Fibroblast of mammary gland (primary cell): ENCODE data around the gene HOATZ.

Experiments used
- DNase-seq: peaks from one replicate; pipeline ENCODE4 v3.0.0-alpha.2; 2010; ENCODE audit warnings: low read depth
- H3K4me3 ChIP-seq: 2 replicates; pipeline ENCODE4 v1.5.1; 2011; ENCODE audit warnings: low read depth, mild to moderate bottlenecking, low read length, moderate library complexity; ENCODE audit not compliant: control insufficient read depth
- TF ChIP-seq, protein P1 (sequence below): conservative IDR thresholded peaks from 2 replicates; pipeline ENCODE4 v1.5.1; 2011; ENCODE audit warnings: low read depth, low read length, inconsistent platforms; ENCODE audit not compliant: control insufficient read depth, insufficient read depth

The HOATZ gene

GRCh38 chr11:111525456-111525855 lies 10.9 kb downstream of the HOATZ start:
- TF ChIP-seq, protein P1, sequence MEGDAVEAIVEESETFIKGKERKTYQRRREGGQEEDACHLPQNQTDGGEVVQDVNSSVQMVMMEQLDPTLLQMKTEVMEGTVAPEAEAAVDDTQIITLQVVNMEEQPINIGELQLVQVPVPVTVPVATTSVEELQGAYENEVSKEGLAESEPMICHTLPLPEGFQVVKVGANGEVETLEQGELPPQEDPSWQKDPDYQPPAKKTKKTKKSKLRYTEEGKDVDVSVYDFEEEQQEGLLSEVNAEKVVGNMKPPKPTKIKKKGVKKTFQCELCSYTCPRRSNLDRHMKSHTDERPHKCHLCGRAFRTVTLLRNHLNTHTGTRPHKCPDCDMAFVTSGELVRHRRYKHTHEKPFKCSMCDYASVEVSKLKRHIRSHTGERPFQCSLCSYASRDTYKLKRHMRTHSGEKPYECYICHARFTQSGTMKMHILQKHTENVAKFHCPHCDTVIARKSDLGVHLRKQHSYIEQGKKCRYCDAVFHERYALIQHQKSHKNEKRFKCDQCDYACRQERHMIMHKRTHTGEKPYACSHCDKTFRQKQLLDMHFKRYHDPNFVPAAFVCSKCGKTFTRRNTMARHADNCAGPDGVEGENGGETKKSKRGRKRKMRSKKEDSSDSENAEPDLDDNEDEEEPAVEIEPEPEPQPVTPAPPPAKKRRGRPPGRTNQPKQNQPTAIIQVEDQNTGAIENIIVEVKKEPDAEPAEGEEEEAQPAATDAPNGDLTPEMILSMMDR, result no peak
- H3K4me3 ChIP-seq, result no peak overlapping the region
- DNase-seq, result no peak

GRCh38 chr11:111526501-111526900 lies 11.9 kb downstream of the HOATZ start:
- TF ChIP-seq, protein P1, result no peak
- H3K4me3 ChIP-seq, result no peak overlapping the region
- DNase-seq, result peak; percentile 72

DNA sequence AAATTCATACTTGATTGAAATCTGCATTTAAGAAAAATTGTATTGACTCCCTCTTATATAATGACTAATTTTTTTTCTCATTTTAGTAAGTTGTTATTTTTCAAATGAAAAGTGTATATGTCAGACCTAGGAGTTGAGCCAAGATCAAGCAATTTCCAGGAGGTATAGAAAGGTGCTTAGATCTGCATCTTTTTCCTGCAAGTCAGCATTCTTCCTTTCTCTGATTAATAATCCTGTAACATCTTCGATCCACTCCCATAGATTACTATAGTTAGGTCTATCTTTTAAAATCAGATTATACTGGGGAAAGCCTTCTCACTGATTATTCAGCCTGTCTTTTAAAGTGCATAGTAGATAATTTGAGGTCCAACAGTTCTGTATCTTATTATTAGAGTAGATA lies 12.7 kb downstream of the HOATZ start:
- H3K4me3 ChIP-seq, result no peak overlapping the region
- DNase-seq, result no peak

DNA sequence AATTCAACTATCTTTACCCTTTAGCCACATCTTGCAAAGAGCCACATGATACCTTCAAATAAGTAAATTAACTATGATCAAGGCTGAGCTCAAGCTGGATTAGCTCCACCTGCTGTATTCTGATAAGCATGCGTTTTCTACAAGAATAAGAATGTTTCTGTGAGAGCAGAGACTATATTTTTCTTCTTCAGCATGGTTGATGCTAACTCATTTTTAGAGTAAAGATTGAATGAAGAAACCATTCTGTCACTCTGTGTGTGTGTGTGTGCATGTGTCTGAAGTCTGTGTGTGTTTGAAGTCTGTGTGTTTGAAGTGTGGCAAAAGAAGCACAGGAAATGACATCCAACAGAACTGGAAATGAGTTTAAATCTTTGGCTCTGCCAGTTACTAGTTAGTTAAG lies 14.0 kb downstream of the HOATZ start:
- H3K4me3 ChIP-seq, result no peak overlapping the region
- TF ChIP-seq, protein P1, result peak; percentile 5
- no peak for DNase-seq

More for the DNA sequence above, 12.7 kb downstream of the HOATZ start:
- TF ChIP-seq, protein P1, result no peak

- no peak overlapping the region for H3K4me3 ChIP-seq
- TF ChIP-seq, protein P1, result no peak
- no peak for DNase-seq
Observed at GRCh38 chr11:111530091-111530490, 15.5 kb downstream of the HOATZ start.

DNA sequence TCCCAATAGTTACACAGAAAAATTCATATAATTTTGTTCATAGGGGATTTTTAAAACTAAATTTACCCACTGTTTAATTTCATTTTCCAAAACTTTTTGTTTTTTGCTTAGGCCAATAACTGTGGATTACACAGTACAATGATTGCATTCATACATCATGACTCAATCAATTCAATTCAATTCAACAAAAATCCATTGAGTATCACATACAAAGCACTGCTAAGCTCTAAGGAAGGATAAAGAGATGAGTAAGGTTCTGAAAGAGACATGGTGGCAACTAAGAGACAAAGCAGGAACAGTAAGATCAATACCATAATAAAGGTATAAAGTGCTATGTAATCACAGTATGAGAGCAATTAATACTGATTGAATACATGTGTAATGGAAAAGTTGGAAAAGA lies 16.6 kb downstream of the HOATZ start:
- no peak overlapping the region for H3K4me3 ChIP-seq
- TF ChIP-seq, protein P1, result no peak
- peak; percentile 52 for DNase-seq
